PC-9 (cell line): Measurements from ENCODE around the gene SPEF1. TPM values are rescaled to one million over a fixed set of nuclear protein-coding genes. Genes with fewer than 3 reads are reported as not detected.

Experiments
- BruUV-seq: library from RNA; stranded (reverse); fragments of 400-500 nt; replicated peaks from 2 replicates; lab custom pipeline; 2021; lab: Mats Ljungman, UMichigan
- CTCF ChIA-PET: fragments of 300-600 bp; sonication (Branson Sonifier 250); formaldehyde crosslinking; loops from one replicate; lab custom pipeline; 2022; ENCODE audit warnings: antibody characterized with exemption; lab: Charles Lee
- POLR2A ChIA-PET: fragments of 300-600 bp; sonication (Branson Sonifier 250); formaldehyde crosslinking; loops from one replicate; lab custom pipeline; 2022; ENCODE audit warnings: antibody characterized with exemption; ENCODE audit not compliant: unreplicated experiment; lab: Charles Lee
- DNase-seq, 2 experiments: peaks; one replicate each; pipeline versions ENCODE4 v3.0.0 to v3.0.0-alpha.2; 2015 to 2022; ENCODE audit warnings: mixed read lengths in 1 of 2
- H2AFZ ChIP-seq: fragments of 200-600 bp; sonication (generic); 2 replicates; pipeline ENCODE4 v1.8.1; 2017; ENCODE audit warnings: antibody characterized with exemption
- H3F3A ChIP-seq: fragments of 200-600 bp; sonication (generic); 2 replicates; pipeline ENCODE4 v1.8.1; 2017; ENCODE audit warnings: antibody characterized with exemption, mild to moderate bottlenecking, low read depth; ENCODE audit not compliant: insufficient read depth
- H3K27ac ChIP-seq: fragments of 200-600 bp; sonication (generic); 2 replicates; pipeline ENCODE4 v1.6.1; 2016; ENCODE audit warnings: mixed run types
- H3K27me3 ChIP-seq: fragments of 200-600 bp; sonication (generic); 2 replicates; pipeline ENCODE4 v1.6.1; 2016; ENCODE audit warnings: low read depth, mixed run types; ENCODE audit not compliant: insufficient read depth
- H3K36me3 ChIP-seq: fragments of 200-600 bp; sonication (generic); 2 replicates; pipeline ENCODE4 v1.6.1; 2016; ENCODE audit warnings: low read depth, mixed run types
- H3K4me1 ChIP-seq: fragments of 200-600 bp; sonication (generic); replicated peaks from 2 replicates; pipeline ENCODE4 v1.6.1; 2016; ENCODE audit warnings: mixed run types; ENCODE audit not compliant: insufficient read depth
- H3K4me2 ChIP-seq: fragments of 200-600 bp; sonication (generic); 2 replicates; pipeline ENCODE4 v1.6.1; 2017; ENCODE audit warnings: mixed run types
- H3K4me3 ChIP-seq: fragments of 200-600 bp; sonication (generic); 2 replicates; pipeline ENCODE4 v1.6.1; 2016; ENCODE audit warnings: mixed run types
- H3K79me2 ChIP-seq: fragments of 200-600 bp; sonication (generic); 2 replicates; pipeline ENCODE4 v1.6.1; 2017; ENCODE audit warnings: low read depth, mixed run types
- H3K9me2 ChIP-seq: fragments of 200-600 bp; sonication (generic); 2 replicates; pipeline ENCODE4 v1.8.1; 2017; ENCODE audit warnings: mild to moderate bottlenecking; ENCODE audit not compliant: insufficient read depth
- H3K9me3 ChIP-seq: fragments of 200-600 bp; sonication (generic); 2 replicates; pipeline ENCODE4 v1.8.1; 2016; ENCODE audit warnings: low read depth; ENCODE audit not compliant: insufficient read depth
- H4K20me1 ChIP-seq: fragments of 200-600 bp; sonication (generic); 2 replicates; pipeline ENCODE4 v1.8.1; 2017; ENCODE audit not compliant: insufficient read depth
- CTCF ChIP-seq: fragments of 200-600 bp; sonication (generic); conservative IDR thresholded peaks from 2 replicates; pipeline ENCODE4 v1.6.1; 2017; ENCODE audit warnings: mixed run types, antibody characterized with exemption, mild to moderate bottlenecking, moderate library complexity
- EZH2 ChIP-seq: fragments of 200-600 bp; sonication (generic); IDR thresholded peaks from 2 replicates; pipeline ENCODE4 v1.8.0; 2017; ENCODE audit warnings: antibody characterized with exemption, low read depth
- intact Hi-C: fragments of 100-400 bp; cut with micrococcal nuclease; formaldehyde crosslinking; loops from one replicate; pipeline ENCODE4 v1.10.0; 2022; ENCODE audit not compliant: unreplicated experiment
- total RNA-seq: library from RNA; stranded (reverse); gene quantifications from 2 replicates; pipeline ENCODE4 v1.2.3, GENCODE V29; 2021

Gene SPEF1
- total RNA-seq, 1 experiment from 2014 or later = 2.6 TPM

- peaks cover 38% of the 10 kb centered on the region for H4K20me1 ChIP-seq
- intact Hi-C loops = loop anchor here (5.0 to 10.0 kb wide), 3 partner anchors 106 to 321 kb away; partner anchors contain the start of gene RNF24
- no TSS peak for BruUV-seq
- H3F3A ChIP-seq = peaks cover 24% of the 10 kb centered on the region
- no peak overlapping the region for H3K27ac ChIP-seq
- no peaks in the 10 kb centered on the region for H3K9me2 ChIP-seq
- TF ChIP-seq CTCF (no peak), EZH2 (no peak)
- H3K27me3 ChIP-seq = no peaks in the 10 kb centered on the region
- DNase-seq = no peak
- ChIA-PET CTCF (no interaction called here), POLR2A (no interaction called here)
- H3K36me3 ChIP-seq = no peaks in the 10 kb centered on the region
- H3K4me2 ChIP-seq = peak overlapping the region; percentile 97
- no peak overlapping the region for H3K4me3 ChIP-seq
- H3K79me2 ChIP-seq = peaks cover 34% of the 10 kb centered on the region
- H2AFZ ChIP-seq = no peak overlapping the region
- H3K4me1 ChIP-seq = peaks cover 42% of the 10 kb centered on the region
- H3K9me3 ChIP-seq = no peaks in the 10 kb centered on the region
These were observed 2.4 kb upstream of the SPEF1 start for GRCh38 chr20:3783511-3784195.

- H3K4me2 ChIP-seq = peak overlapping the region; percentile 97; the same call in 1 of the 2 replicates
- peaks cover 24% of the 10 kb centered on the region for H3F3A ChIP-seq
- H3K79me2 ChIP-seq = peaks cover 34% of the 10 kb centered on the region
- no peaks in the 10 kb centered on the region for H3K27me3 ChIP-seq
- H3K27ac ChIP-seq = no peak overlapping the region
- no peaks in the 10 kb centered on the region for H3K36me3 ChIP-seq
- TF ChIP-seq EZH2 = no peak
- TF ChIP-seq CTCF = no peak
- no peak overlapping the region for H3K4me3 ChIP-seq
- H4K20me1 ChIP-seq = peaks cover 38% of the 10 kb centered on the region
- no peak overlapping the region for H2AFZ ChIP-seq
- no TSS peak for BruUV-seq
- POLR2A ChIA-PET = no interaction called here
- CTCF ChIA-PET = interaction anchor here (0.6 kb wide), 1 partner anchor 43 kb away, joined by 3 read pairs; no protein-coding TSS in a partner anchor
- no peaks in the 10 kb centered on the region for H3K9me3 ChIP-seq
- H3K9me2 ChIP-seq = no peaks in the 10 kb centered on the region
- intact Hi-C loops = loop anchor here (5.0 to 10.0 kb wide), 3 partner anchors 106 to 322 kb away; partner anchors contain the start of gene RNF24
- H3K4me1 ChIP-seq = peaks cover 42% of the 10 kb centered on the region
- DNase-seq = no peak
These were observed 1.8 kb upstream of the SPEF1 start for GRCh38 chr20:3783068-3783489.

GRCh38 chr20:3782597-3782996 lies 1.3 kb upstream of the SPEF1 start:
- Histone ChIP-seq H3F3A (peaks cover 23% of the 10 kb centered on the region), H4K20me1 (peaks cover 38% of the 10 kb centered on the region), H3K27ac (no peak overlapping the region), H3K4me1 (peaks cover 42% of the 10 kb centered on the region), H3K79me2 (peaks cover 34% of the 10 kb centered on the region), H3K9me2 (no peaks in the 10 kb centered on the region), H2AFZ (no peak overlapping the region), H3K4me2 (0 out of 2 replicates have a peak overlapping the region, but pooled peaks have one; percentile 97), H3K36me3 (no peaks in the 10 kb centered on the region), H3K4me3 (no peak overlapping the region), H3K27me3 (no peaks in the 10 kb centered on the region), H3K9me3 (no peaks in the 10 kb centered on the region)
- BruUV-seq = no TSS peak
- DNase-seq = no peak
- POLR2A ChIA-PET = no interaction called here
- TF ChIP-seq EZH2 (no peak), CTCF (no peak)
- CTCF ChIA-PET = interaction anchor here (0.6 kb wide), 1 partner anchor 43 kb away, joined by 3 read pairs; no protein-coding TSS in a partner anchor
- intact Hi-C loops = loop anchor here (5.0 to 10.0 kb wide), 3 partner anchors 105 to 322 kb away; partner anchors contain the start of gene RNF24
